Measurements from ENCODE around the gene HDDC3. TPM values are rescaled to one million over a fixed set of nuclear protein-coding genes. Genes with fewer than 3 reads are reported as not detected.
A peak's percentile ranks its signal among the peaks of the same experiment; 100 is the strongest.
"Not testable (repeated sequence)": the region's sequence is repeated elsewhere in the genome, so short reads cannot be mapped to it uniquely, and the experiment has no call there.

Gene HDDC3
- total RNA-seq, 4 donors from 2014 or later: 13.4 to 22.2 (median 17.2) TPM

- Histone ChIP-seq H3K9me3 (no peaks in the 10 kb centered on the region), H3K4me3 (no peak overlapping the region), H3K36me3 (peaks cover 0 to 93% of the 10 kb centered on the region in 2 donors), H3K4me1 (peaks cover 6 to 38% of the 10 kb centered on the region in 2 donors), H3K27ac (no peak overlapping the region), H3K27me3 (no peaks in the 10 kb centered on the region)
- DNase-seq (no peak), ATAC-seq (no peak)
- TF ChIP-seq POLR2A (IDR thresholded peaks at IDR 0.05) (no peak), CTCF (IDR thresholded peaks at IDR 0.05 in 4 of 5, conservative IDR thresholded peaks at IDR 0.05 in 1 of 5) (no peak)
- in situ Hi-C loops (cut with MboI; ENCODE audit: low sequenced_read_pairs in 4 of 4) (no loop called here), intact Hi-C loops (cut with DNase I; ENCODE audit: low total_unique reads) (no loop called here)
Observed at GRCh38 chr15:90910441-90911301, 21.7 kb downstream of the HDDC3 start.

GRCh38 chr15:90909976-90910375 is 22.4 kb downstream of the HDDC3 start:
- intact Hi-C loops (cut with DNase I; ENCODE audit: low total_unique reads) (no loop called here), in situ Hi-C loops (cut with MboI; ENCODE audit: low sequenced_read_pairs in 4 of 4) (no loop called here)
- no peak overlapping the region for H3K27ac ChIP-seq
- H3K9me3 ChIP-seq: no peaks in the 10 kb centered on the region
- no peaks in the 10 kb centered on the region for H3K27me3 ChIP-seq
- peaks cover 4 to 31% of the 10 kb centered on the region in 2 donors for H3K4me1 ChIP-seq
- no peak overlapping the region for H3K4me3 ChIP-seq
- no peak for ATAC-seq
- no peak for DNase-seq
- H3K36me3 ChIP-seq: peaks cover 0 to 99% of the 10 kb centered on the region in 2 donors
- no peak for TF ChIP-seq POLR2A (IDR thresholded peaks at IDR 0.05)
- TF ChIP-seq CTCF (IDR thresholded peaks at IDR 0.05 in 4 of 5, conservative IDR thresholded peaks at IDR 0.05 in 1 of 5): no peak

- DNase-seq; H3K27me3 ChIP-seq; ATAC-seq; H3K27ac ChIP-seq; H3K4me3 ChIP-seq; H3K9me3 ChIP-seq; intact Hi-C loops (cut with DNase I; ENCODE audit: low total_unique reads); in situ Hi-C loops (cut with MboI; ENCODE audit: low sequenced_read_pairs in 4 of 4): not testable (repeated sequence)
- Histone ChIP-seq H3K4me1 (peaks cover 4 to 26% of the 10 kb centered on the region in 2 donors), H3K36me3 (peaks cover 0 to 95% of the 10 kb centered on the region in 2 donors)
Observed at GRCh38 chr15:90909449-90909848, 22.9 kb downstream of the HDDC3 start.

DNA sequence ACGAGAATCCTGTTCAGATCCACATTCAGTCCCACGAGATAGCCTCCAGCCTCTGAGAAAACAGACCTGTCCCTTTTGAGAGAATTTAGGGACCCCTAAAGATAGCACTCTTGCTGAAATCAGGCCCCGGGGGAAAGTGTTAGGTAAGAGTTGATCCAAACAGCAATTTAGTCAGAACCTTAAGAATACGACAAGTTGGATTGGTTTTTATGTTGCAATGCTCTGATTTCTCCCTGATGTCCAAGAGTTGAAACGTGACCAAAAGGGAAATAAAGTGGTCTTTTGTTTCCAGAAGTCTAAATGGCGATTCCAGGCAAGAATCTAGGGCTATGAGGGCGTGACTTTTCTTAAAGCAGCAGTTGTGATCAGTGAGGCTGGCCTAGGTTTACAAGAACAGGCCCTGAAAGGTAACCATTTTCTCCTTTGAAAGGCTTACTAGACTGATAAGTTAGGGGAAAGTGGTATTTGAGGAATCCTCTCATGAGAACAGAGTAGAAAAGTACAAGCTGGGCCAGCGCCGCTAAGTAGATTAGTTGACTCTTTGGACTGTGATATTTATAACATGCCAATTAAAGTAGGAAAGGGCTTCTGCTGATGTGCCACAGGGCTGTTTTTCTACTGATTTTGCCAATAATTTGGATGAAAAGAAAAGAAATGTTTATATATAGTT is 24.4 kb downstream of the HDDC3 start:
- in situ Hi-C loops (cut with MboI; ENCODE audit: low sequenced_read_pairs in 4 of 4): no loop called here
- DNase-seq (no peak), ATAC-seq (no peak)
- peaks cover 15 to 25% of the 10 kb centered on the region in 2 donors for H3K4me1 ChIP-seq
- peak overlapping the region; percentile 16 to 62 (median 37) for H3K27ac ChIP-seq
- H3K36me3 ChIP-seq: peaks cover 0 to 80% of the 10 kb centered on the region in 2 donors
- intact Hi-C loops (cut with DNase I; ENCODE audit: low total_unique reads): no loop called here
- no peaks in the 10 kb centered on the region for H3K9me3 ChIP-seq
- H3K27me3 ChIP-seq: no peaks in the 10 kb centered on the region
- H3K4me3 ChIP-seq: no peak overlapping the region
- TF ChIP-seq CTCF (IDR thresholded peaks at IDR 0.05 in 4 of 5, conservative IDR thresholded peaks at IDR 0.05 in 1 of 5) (no peak), POLR2A (IDR thresholded peaks at IDR 0.05) (no peak)

GRCh38 chr15:90907051-90907660 is 25.2 kb downstream of the HDDC3 start:
- Histone ChIP-seq H3K4me3 (no peak overlapping the region), H3K36me3 (peaks cover 0 to 72% of the 10 kb centered on the region in 2 donors), H3K9me3 (no peaks in the 10 kb centered on the region), H3K4me1 (peaks cover 15 to 25% of the 10 kb centered on the region in 2 donors), H3K27ac (peak overlapping the region in 3 of 4 donors; percentile 16 to 62 (median 55)), H3K27me3 (no peaks in the 10 kb centered on the region)
- DNase-seq (no peak), ATAC-seq (no peak)
- intact Hi-C loops (cut with DNase I; ENCODE audit: low total_unique reads) (no loop called here), in situ Hi-C loops (cut with MboI; ENCODE audit: low sequenced_read_pairs in 4 of 4) (no loop called here)
- TF ChIP-seq CTCF (IDR thresholded peaks at IDR 0.05 in 4 of 5, conservative IDR thresholded peaks at IDR 0.05 in 1 of 5) (no peak), POLR2A (IDR thresholded peaks at IDR 0.05) (no peak)

Data from gastrocnemius medialis (tissue), 4 donors.